NCI-H226 (cell line): ENCODE data around the gene PRKAR1B.
"Not testable (repeated sequence)": the region's sequence is repeated elsewhere in the genome, so short reads cannot be mapped to it uniquely, and the experiment has no call there.

Source experiments
- DNase-seq: peaks from one replicate; pipeline ENCODE4 v3.0.0-alpha.2; 2015

PRKAR1B gene

DNA sequence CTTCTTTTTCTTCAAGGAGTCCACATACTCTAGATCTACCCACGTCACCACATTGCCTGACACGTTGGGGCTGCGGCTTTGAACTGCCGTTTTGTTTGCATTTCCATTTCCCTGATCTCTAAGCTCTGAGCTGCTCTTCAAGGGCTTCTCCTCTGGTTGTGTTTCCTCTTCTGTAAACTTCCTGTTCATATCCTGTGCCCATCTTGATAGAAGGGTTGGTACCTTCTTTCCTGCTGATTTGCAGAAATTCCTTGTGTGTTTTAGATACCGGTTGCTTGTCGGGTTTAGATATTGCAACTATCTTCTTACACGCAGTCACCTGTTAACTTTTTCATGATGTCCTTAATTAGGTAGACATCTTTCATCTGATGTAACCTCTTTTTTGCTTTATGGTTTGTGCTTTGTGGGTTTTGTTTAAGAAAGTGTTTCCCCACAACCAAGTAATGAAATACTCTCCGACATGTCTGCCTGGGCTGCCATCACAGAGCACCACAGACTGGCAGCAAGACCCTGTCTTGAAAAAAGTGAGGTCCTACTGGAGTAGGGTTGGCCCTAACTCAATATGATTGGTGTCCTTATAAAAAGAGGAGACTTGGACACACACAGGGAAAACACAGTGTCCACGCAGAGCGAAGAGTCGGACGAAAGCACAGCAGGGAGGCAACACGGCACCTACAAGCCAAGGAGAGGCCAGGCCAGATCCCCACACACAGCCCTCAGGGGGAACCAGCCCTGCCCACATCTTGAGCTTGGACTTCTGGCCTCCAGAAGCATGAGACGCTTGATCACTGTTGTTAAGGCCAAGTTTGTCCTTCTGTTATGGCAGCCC lies 108.3 kb downstream of the PRKAR1B start:
- no peak for DNase-seq

DNA sequence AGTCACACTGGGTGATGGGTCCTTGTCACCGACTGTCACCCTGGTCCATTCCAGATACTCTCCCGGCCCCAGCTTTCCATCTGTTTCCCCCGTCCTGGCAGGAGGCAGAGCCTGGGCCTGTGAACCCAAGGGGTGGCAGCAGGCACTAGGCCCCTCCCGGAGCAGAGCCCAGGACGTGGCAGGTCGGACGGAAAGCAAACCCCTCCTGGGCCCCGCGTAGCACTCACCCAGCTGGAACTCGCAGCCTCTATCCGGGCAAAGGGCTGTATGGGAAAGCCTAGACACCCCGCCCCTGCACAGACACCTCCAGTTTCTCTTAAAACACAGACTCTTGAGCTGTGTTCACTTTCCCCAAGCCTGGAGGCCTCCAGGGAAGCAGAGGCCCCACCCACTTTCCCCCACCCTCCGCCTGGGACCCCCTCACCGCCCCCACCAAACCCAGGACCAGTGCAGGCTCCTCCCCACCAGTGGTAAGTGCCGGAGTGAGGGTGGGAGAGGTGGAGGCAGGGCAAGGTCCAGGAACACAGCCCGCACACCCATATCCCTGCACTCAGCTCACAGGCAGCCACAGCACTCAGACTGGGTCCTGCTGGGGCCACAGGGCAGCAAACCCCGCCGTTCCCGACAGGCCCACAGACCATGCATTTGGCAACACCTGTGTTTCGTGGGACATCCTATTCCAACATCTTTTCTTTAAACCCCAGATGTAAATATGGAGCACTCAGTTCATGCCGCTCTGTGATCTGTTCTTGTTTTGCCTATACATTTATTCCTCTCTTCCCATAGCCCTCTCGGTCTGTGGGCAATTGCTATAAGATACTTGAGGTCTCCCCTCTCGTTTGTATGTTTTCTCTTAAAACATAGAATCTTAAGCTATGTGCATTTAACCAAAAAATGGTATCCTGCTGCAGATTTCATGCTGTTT lies 109.2 kb downstream of the PRKAR1B start:
- DNase-seq: no peak

DNA sequence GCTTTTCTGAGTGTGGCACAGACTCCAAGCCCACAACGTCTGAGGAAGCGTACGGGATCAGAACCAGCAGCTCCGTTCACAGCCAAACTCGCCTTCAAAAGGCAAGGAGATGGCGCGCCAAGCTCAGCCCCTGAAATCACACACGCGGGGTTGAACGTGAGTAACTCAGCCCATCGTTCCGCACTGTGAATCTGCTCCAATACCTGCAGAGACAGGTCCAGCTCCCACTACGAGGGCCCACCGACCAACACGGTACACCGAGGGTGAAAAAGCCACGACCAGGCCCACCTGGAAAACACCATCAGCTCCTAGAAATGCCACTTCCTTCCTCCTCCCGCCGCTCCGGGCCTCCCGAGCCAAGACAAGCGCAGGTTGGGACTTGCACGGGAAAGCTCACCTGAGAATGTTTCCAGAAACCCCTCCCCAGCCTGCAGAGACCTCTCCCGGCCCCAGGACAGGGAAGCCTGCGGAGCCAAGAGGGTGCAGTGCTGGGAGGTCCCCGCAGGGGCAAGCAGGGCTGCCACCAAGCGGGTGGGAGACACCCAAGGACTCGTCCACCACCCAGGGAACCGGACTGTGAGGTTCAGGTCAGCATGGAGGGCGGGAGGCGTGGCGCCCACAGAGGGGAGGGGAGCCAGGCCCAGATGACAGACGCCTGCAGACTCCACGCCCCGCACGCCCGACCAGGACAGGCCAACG lies 113.5 kb downstream of the PRKAR1B start:
- no peak for DNase-seq

DNA sequence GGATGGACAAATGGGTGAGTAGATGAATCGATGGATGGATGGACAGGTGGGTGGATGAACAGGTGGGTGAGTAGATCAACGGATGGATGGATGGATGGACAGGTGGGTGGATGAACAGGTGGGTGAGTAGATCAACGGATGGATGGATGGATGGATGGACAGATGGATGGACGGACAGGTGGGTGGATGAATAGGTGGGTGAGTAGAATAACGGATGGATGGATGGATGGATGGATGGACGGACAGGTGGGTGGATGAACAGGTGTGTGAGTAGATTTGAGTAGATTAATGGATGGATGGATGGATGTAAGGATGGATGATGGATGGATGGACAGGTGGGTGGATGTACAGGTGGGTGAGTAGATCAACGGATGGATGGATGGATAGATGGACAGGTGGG lies 115.2 kb downstream of the PRKAR1B start:
- DNase-seq: not testable (repeated sequence)

DNA sequence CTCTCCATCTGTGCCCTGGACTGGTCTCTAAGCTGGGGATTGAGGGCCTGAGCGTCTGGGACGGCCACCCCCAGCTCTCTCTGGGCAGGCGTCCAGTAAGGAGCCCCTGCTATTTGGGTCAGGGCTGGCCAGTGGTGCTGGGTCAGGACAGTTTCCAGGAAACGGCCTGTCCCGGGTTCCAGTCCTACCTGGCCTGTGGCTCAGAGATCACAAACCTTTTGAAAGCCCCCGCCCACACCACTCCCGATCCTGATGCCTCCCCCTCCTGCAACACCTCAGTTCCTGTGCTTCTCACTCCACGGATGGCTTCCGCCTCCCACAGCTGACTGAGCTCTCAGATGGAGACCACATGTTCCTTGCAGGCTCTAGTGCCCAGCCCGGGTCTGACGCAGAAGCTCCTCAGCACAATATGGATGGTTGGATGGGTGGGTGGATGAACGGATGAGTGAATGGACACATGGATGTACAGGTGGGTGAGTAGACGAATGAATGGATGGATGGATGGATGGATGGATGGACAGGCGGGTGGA lies 115.7 kb downstream of the PRKAR1B start:
- DNase-seq: no peak

DNA sequence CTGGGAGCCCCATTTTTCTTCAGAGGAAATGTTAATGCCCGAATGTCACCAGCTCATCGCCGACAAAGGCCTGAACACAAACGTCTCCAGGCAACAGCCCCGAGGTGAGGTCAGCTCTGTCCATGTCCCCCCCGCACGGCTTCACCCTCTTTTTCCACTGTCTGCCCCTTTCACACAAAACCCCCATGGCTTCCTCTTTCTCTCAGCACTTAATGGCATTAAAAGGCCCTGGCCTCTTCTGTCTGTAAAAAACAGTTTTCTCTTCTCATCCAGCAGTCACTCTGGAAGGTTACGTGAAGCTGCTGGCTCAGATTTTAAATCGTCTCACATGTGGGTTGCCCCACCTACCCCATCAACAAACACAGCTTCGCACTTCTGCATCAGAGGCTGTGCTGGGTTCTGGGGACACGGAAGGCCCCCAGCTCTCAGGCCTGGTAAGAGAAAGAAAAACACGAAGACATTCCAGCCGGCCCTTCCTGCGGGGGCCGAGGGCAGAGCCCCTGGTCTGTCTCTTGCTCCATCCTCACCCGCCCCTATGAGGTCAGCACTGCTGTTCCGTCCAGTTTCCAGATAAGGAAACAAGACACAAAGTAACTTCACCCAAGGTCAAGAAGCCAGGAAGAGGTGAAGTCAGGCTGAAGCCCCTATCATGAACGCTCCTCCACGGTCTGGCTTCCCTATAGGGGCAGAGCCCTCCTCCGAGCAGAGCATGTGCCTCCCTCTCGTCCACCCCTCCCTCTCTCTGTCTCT lies 116.4 kb downstream of the PRKAR1B start:
- DNase-seq: no peak

DNA sequence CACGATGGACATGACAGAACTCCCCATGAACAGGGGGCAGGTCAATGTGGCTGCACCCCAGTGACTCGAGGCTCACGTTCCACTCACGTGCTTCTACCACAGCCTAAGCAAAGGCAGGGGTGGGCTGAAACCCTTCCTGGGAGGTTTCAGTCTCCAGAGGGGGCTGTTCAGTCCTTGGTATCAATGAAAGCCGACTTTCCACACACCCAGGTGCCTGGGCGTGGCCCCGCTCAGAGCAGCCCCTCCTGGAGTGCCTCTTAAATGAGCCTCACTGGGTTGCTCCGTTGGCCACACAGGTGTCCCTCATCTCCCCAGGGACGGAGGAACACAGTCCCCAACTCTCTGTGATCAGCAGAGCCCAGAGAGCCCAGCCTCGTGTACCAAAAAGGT lies 116.9 kb downstream of the PRKAR1B start:
- DNase-seq: no peak

DNA sequence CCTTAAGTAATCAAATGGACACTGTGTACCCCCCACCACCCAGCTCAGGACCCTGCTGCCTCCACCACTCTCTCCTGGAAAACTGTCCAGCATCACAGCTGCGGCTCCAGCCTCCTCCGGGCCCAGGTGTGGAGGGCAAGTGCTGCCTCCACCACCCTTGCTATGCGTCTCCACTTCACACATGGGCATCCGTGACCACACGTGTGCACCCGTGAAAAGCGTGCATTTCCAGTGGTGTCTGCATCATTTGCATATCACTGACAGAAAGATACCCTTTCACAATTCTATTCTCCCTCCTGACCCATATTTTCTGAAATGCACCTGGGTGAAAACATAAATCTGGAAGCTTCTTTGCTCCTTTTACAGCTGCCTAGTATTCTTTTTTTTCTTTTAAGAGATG lies 117.7 kb downstream of the PRKAR1B start:
- no peak for DNase-seq

DNA sequence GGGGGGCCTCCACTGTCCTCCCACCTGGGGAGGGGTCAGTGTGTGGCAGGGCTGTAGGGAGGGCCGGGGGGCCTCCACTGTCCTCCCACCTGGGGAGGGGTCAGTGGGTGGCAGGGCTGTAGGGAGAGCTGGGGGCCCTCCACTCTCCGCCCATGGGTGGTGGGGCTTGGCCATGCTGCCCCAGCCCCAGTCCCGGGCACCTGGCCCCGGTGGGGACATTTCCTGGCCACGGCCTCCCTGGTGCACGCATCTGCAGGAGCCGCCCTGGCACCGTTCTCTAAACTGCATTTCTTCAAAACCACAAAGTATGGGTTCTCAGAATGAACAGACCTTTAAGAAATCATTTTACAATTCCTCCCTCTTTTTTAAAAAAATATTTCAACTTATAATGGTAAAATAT lies 118.1 kb downstream of the PRKAR1B start:
- no peak for DNase-seq

DNA sequence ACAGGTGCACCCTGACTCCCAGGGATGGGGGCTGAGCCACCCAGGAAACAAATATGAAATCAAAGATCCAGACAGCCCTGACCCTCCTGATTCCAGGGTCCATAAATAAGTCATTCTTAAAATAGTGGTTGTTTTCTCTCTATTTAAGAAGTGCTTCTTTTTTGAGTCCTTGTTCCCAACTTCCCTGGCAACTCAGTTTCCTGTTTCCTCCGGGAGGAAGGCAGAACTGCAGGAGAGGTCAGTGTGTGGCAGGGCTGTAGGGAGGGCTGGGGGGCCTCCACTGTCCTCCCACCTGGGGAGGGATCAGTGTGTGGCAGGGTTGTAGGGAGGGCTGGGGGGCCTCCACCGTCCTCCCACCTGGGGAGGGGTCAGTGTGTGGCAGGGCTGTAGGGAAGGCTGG lies 118.7 kb downstream of the PRKAR1B start:
- no peak for DNase-seq

DNA sequence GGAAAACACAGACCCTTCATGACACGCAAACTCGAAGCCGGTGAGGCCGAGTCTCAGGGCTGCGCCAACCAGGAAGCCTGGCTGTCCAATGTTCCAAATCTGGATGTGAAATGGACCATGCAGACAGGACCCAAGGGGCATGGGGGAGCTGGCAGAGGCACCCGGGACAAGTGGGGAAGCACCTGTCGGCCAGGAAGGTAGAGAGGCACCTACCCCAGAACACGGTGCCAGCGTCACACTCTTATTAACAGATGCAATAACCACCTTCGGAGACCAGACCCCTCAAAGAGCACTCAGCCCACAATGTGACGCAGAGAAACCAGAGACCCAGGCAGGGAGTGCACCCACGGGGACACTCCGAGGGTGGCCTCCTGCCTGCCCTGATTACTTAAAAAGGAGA lies 119.1 kb downstream of the PRKAR1B start:
- DNase-seq: no peak

DNA sequence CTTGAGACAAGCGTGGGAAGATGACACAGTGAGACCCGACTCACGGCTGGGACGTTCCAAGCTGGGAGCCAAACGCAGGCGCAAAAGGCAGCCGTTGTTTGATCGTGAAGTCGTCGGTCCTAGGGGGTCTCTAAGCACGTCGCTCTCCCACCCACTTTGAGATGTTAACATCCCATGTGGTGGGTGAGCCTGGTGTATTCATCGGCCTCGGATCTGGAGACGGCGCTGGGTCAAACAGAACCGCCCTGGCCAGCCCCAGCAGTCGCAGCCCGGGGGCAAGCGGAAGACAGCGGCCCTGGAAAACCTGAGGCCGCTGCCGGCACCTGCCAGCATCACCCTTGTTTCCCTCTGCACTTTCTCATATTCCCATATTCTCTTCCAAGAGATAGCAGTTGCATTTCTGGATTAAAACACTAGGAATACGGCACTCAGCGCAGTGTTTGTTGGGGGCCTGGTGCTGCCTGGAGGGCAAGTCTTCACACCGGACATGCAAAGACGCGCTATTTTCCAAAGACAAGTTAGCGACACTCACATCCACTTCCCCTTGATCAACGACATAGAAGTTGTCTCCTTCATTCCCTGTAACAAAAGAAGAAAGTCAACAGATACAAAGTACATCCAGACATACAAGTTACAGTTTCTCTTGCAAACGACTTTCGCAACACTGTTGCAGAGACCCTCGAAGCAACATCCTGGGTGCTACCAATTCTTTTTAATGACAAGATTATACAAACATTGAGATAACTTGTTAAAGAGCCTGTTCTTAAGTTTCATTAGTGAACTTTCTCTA lies 121.2 kb downstream of the PRKAR1B start:
- DNase-seq: no peak

DNA sequence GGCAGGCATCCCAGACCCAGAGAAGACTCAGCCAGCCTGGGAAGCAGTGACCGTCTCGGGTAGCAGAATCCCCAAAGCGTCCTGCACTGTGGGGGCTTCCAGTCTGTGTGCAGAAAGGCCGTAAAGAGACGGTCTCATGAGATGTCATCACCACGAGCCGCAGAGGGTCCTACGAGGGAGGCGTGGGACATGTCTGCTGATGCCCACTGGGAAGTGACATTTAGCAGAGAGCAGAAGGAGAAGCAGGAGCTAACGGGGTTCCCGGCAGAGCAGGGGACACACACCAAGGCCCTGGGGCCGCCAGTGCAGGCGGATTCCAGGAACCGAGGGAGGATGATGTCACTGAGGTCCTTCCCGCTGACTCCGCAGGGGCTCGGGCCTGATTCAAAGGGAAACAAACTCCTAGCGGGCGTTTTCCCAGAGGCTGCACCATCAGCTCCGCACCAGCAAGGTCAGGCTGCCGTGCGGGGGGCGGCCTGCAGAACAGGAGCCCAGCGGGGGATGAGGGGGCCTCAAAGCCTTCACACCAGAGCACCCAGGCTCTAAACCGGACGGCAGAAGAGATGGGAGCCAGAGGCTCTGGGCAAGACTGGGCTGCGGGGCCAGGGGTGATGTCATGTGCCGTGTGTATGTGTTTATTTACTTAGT lies 122.1 kb downstream of the PRKAR1B start:
- DNase-seq: no peak

DNA sequence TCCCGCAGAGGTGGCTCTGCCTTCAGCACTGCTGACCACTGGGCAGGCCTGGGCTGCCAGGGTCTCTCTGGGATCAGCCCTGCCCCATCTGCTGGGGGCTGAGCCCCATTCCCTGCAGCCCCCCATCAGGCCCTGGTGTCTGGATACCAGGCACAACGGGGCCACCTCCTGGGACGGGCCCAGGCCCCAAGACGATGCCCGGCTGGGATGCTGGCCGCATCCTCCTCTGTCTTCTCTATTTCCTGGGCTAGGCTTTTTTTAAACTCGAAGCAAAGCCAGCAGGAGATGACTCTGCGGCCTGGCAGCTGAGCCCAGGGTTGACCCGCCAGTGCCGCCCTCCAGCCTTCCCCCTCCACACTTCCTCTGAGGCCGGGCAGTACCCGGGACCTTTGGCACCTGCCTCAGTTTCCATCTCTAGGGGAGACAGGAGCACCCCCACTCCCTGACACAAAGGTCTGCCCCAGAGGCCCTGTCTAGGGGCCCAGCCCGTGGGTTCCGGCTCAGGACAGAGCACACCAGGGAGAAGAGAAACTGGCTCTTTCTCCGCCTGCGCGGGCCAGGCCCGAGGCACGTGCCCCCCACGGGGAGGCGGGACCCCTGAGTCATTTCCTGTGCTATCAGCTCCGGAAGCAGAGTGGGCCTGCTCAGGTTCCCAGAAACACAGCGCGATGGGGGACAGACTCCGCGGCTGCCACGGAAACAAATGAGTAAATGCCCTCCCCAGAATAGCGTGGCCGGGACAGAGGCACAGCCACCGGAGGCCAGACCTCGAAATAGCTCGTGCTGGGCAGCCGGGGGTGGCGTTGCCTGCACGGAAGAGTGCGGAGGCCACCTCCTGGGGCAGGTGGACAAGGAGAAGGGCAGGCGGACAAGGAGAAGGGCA lies 122.8 kb downstream of the PRKAR1B start:
- peak; percentile 42 for DNase-seq

DNA sequence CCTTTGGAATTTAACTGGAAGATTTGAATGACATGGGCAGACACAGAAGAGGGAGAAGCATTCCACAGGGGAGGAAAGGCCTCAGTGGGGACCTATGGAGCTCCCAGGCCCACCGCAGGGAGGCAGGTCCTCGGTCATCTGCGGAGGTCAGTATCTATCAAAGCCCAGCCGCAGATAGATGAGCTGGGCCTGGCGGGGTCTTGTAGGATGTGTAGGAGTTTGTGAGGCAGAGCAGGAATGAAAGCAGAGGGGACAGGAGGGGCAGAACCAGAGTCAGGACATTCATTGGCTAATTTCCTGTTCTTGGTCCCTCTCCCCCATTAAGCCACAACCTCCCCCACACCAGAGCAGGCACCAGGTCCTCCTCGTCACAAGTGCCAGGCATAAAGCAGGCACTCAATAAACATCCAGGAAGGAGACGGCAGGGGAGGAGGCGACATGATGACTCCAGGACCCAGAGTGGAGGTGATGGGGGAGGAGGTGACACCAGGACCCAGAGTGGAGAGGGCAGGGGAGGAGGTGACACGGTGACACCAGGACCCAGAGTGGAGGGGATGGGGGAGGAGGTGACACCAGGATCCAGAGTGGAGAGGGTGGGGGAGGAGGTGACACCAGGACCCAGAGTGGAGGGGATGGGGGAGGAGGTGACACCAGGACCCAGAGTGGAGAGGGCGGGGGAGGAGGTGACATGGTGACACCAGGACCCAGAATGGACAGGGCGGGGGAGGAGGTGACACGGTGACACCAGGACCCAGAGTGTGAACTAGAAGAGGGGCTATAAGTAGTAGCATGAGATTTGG lies 123.7 kb downstream of the PRKAR1B start:
- DNase-seq: no peak

DNA sequence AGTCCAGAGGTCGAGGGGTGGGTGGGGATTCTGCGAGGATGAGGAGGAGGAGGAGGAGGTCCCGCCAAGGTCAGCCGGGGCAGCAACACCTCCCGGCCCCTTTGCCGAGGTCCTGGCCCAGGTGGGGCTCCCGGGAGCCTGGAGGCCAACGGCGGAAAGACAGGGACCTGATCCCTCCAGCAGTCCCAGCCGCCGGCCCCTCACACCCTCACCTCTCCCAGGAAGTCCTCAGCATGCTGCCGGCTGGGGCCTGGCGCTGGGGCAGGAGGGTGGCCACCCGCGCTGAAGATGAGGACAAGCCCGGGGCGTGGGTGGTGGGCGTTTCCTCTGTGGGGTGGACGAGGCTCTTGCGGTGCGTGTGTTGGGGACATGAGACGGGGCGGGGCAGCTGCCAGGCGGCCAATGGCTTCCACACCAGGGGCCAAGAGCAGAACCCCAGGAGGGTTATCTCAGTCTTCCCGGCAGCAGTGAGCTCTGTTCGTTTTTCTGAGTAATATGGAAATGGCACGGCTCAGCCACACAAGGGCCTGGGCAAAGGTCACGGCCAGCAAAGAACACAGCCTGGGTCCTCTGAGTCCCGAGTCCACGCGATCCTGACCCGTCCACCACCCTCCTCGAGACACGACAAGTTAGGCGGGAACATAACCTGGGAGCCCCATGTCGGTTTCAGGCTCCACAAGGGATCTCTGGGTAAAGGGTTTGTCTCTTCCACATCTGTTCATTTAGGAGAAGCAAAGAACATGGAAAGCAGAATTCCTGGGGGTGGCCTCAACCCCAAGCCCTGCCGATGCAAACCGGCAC lies 124.5 kb downstream of the PRKAR1B start:
- DNase-seq: no peak

DNA sequence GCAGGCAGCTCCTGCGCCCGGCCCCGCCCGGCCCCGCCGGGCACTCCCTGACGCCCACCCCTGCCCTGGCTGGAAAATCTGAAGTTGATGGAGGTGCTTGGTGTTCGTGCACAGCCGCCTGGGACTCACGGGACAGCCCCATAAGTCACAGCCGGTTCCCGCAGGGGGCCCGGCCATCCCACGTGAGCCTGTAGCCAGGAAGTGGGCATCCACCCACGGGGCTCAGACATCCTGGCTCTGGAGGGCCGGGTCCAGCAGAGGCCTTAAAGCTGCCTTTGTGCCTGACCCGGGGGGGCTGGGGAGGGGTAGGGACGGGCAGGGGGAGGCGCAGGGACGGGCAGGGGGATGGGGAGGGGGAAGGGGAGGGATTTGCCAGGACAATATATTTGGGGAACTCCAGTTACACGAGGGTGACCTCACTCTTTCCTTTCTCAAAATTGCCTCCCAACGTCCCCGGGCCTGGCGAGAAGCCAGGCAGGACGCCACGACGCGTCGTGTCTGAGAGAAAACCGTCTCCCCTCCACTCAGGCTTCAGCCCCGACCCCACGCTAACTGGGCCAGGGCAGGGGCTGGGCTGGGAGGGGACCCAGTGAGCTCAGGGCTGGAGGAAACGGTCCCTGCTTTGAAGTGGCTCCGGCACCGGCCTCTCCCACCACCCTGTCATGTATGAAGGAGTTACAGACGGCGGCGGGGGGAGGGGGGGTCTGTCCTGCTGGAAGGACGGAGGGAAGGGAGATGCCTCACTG lies 125.3 kb downstream of the PRKAR1B start:
- no peak for DNase-seq
